Esophagus squamous epithelium (tissue), 5 donors: Measurements from ENCODE around the gene UHRF2. TPM values are rescaled to one million over a fixed set of nuclear protein-coding genes. Genes with fewer than 3 reads are reported as not detected.

Experiments used
- DNase-seq: peaks from one replicate; lab custom pipeline; 2025; lab: John Stamatoyannopoulos, UW
- H3K27ac ChIP-seq, 4 donors: fragments of 200-600 bp; sonication (generic); one replicate each; pipeline ENCODE4 v1.5.1; 2016 to 2019; ENCODE audit warnings: mild to moderate bottlenecking in 1 of 4
- H3K27me3 ChIP-seq, 4 donors: fragments of 200-600 bp; sonication (generic); 1 replicate in 3 of 4; 2 replicates in 1 of 4; pipeline versions ENCODE4 v1.5.1 to v1.6.0; 2017 to 2021; ENCODE audit warnings: antibody characterized with exemption in 1 of 4
- H3K36me3 ChIP-seq, 3 donors: fragments of 200-600 bp; sonication (generic); one replicate each; pipeline ENCODE4 v1.5.1; 2016 to 2019
- H3K4me1 ChIP-seq, 3 donors: fragments of 200-600 bp; sonication (generic); one replicate each; pipeline ENCODE4 v1.5.1; 2017 to 2019
- H3K4me3 ChIP-seq, 4 donors: fragments of 200-600 bp; sonication (generic); 1 replicate in 3 of 4; 2 replicates in 1 of 4; pipeline ENCODE4 v1.5.1; 2016 to 2019; ENCODE audit warnings: mild to moderate bottlenecking in 2 of 4, moderate library complexity in 1 of 4
- H3K9me3 ChIP-seq, 3 donors: fragments of 200-600 bp; sonication (generic); one replicate each; pipeline ENCODE4 v1.5.1; 2016 to 2019
- CTCF ChIP-seq, 6 experiments: fragments of 450-650 bp in 4 of 6; fragments of 200-600 bp in 2 of 6; sonication (generic) in 2 of 6; IDR thresholded peaks; one replicate each; pipeline ENCODE4 v1.5.1; 2016 to 2019; ENCODE audit warnings: antibody characterized with exemption in 6 of 6, mild to moderate bottlenecking in 4 of 6, moderate library complexity in 4 of 6
- POLR2A ChIP-seq, 4 donors: fragments of 450-650 bp; IDR thresholded peaks; one replicate each; pipeline ENCODE4 v1.6.1; 2017; ENCODE audit warnings: antibody characterized with exemption in 4 of 4, mild to moderate bottlenecking in 4 of 4, moderate library complexity in 3 of 4
- WGBS, 2 donors: methylation state at CpG; one replicate each; pipeline ENCODE4 v1.1.5; 2018; 5-methylcytosine and 5-hydroxymethylcytosine counted together
- intact Hi-C: fragments of 100-400 bp; cut with DNase I; formaldehyde crosslinking; loops from one replicate; pipeline ENCODE4 v1.15.0; 2022
- total RNA-seq, 4 donors: library from RNA; depleted of rRNA; stranded (reverse); fragments of >200 nt; gene quantifications; one replicate each; pipeline ENCODE4 v1.1.0, GENCODE V29; 2016
- donor health status: DM: yes; HTN: yes; CAD: no.

UHRF2 gene
- total RNA-seq, 4 donors from 2014 or later = 12.9 to 51.1 (median 22.1) TPM

GRCh38 chr9:6382681-6383080, 30.3 kb upstream of the UHRF2 start:
- Histone ChIP-seq H3K27ac (no peak overlapping the region), H3K9me3 (no peaks in the 10 kb centered on the region), H3K36me3 (no peaks in the 10 kb centered on the region), H3K27me3 (no peaks in the 10 kb centered on the region), H3K4me3 (no peak overlapping the region), H3K4me1 (no peaks in the 10 kb centered on the region)
- intact Hi-C loops = no loop called here
- TF ChIP-seq CTCF (IDR thresholded peaks at IDR 0.05) (no peak), POLR2A (IDR thresholded peaks at IDR 0.05) (no peak)
- DNase-seq = no peak
- 11 to 23% methylated on average over 1 of the region's 1 CpG for WGBS, 2 donors

DNA sequence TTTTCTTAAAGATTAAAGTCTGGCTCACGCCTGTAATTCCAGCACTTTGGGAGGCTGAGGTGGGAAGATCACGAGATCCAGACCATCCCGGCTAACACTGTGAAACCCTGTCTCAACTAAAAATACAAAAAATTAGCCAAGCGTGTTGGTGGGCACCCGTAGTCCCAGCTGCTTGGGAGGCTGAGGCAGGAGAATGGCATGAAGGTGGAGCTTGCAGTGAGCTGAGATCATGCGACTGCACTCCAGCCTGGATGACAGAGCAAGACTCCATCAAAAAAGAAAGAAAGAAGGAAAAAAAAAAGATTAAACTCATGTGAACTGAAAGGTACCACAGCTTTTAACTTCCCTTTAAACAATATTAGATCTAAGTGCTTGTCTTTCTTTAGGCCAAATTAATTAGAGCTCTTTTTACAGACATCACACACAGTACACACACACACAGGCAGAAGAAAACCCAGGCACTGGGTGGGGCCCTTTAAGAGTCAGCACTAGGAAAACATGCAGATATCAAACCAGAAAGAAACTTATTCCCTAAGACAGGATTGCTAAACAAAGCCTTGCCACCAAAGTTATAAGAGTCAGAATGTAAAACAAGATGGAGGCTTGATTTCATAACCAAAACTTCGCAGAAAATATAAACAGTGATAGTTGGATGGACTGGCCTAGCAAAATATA, 29.3 kb upstream of the UHRF2 start:
- H3K4me3 ChIP-seq = no peak overlapping the region
- WGBS, 2 donors = 76 to 88% methylated on average over 6 to 7 of the region's 7 CpGs
- no peak for DNase-seq
- H3K36me3 ChIP-seq = no peaks in the 10 kb centered on the region
- no peak for TF ChIP-seq CTCF (IDR thresholded peaks at IDR 0.05)
- TF ChIP-seq POLR2A (IDR thresholded peaks at IDR 0.05) = no peak
- H3K27ac ChIP-seq = no peak overlapping the region
- intact Hi-C loops = no loop called here
- H3K27me3 ChIP-seq = no peaks in the 10 kb centered on the region
- no peaks in the 10 kb centered on the region for H3K4me1 ChIP-seq
- H3K9me3 ChIP-seq = no peaks in the 10 kb centered on the region

- DNase-seq = no peak
- WGBS, 2 donors = 25 to 53% methylated on average over 2 of the region's 2 CpGs
- no peaks in the 10 kb centered on the region for H3K36me3 ChIP-seq
- no peaks in the 10 kb centered on the region for H3K27me3 ChIP-seq
- intact Hi-C loops = no loop called here
- TF ChIP-seq POLR2A (IDR thresholded peaks at IDR 0.05) (no peak), CTCF (IDR thresholded peaks at IDR 0.05) (no peak)
- H3K4me1 ChIP-seq = no peaks in the 10 kb centered on the region
- no peak overlapping the region for H3K27ac ChIP-seq
- no peak overlapping the region for H3K4me3 ChIP-seq
- H3K9me3 ChIP-seq = no peaks in the 10 kb centered on the region
Observed at GRCh38 chr9:6384732-6385131, 28.3 kb upstream of the UHRF2 start.

GRCh38 chr9:6399071-6399470, 13.9 kb upstream of the UHRF2 start:
- Histone ChIP-seq H3K9me3 (no peaks in the 10 kb centered on the region), H3K4me1 (no peaks in the 10 kb centered on the region), H3K27ac (no peak overlapping the region), H3K36me3 (no peaks in the 10 kb centered on the region), H3K4me3 (no peak overlapping the region), H3K27me3 (no peaks in the 10 kb centered on the region)
- intact Hi-C loops = no loop called here
- DNase-seq = no peak
- TF ChIP-seq POLR2A (IDR thresholded peaks at IDR 0.05) = no peak
- TF ChIP-seq CTCF (IDR thresholded peaks at IDR 0.05) = no peak
- 53 to 55% methylated on average over 2 of the region's 2 CpGs for WGBS, 2 donors

- intact Hi-C loops = no loop called here
- no peak for TF ChIP-seq CTCF (IDR thresholded peaks at IDR 0.05)
- no peak for TF ChIP-seq POLR2A (IDR thresholded peaks at IDR 0.05)
- Histone ChIP-seq H3K4me1 (no peaks in the 10 kb centered on the region), H3K9me3 (no peaks in the 10 kb centered on the region), H3K4me3 (no peak overlapping the region), H3K36me3 (no peaks in the 10 kb centered on the region), H3K27ac (no peak overlapping the region), H3K27me3 (no peaks in the 10 kb centered on the region)
- DNase-seq = no peak
Observed at GRCh38 chr9:6405371-6405770, 7.6 kb upstream of the UHRF2 start.
